Measurements from ENCODE around the gene HNRNPA3. TPM values are rescaled to one million over a fixed set of nuclear protein-coding genes. Genes with fewer than 3 reads are reported as not detected.
"Not testable (repeated sequence)": the region's sequence is repeated elsewhere in the genome, so short reads cannot be mapped to it uniquely, and the experiment has no call there.

The HNRNPA3 gene
- total and polyA plus RNA-seq, 4 donors = 118 to 178 (median 144) TPM

GRCh38 chr2:177172034-177172880 is 40.3 kb upstream of the HNRNPA3 start:
- Histone ChIP-seq H3K4me3 (ENCODE audit: low read length in 2 of 2) (no peak overlapping the region), H3K27ac (ENCODE audit: low read depth in 1 of 2, low read length in 2 of 2) (peak overlapping the region; percentile 78 to 84), H3K27me3 (ENCODE audit: control insufficient read depth in 1 of 2, insufficient read depth in 2 of 2, low read length in 1 of 2) (no peaks in the 10 kb centered on the region), H3K4me1 (ENCODE audit: control insufficient read depth in 1 of 2, insufficient read depth in 2 of 2, low read length in 2 of 2) (peaks cover 1 to 8% of the 10 kb centered on the region in 2 donors), H3K36me3 (ENCODE audit: control insufficient read depth in 1 of 2, insufficient read depth in 2 of 2, low read length in 1 of 2) (no peaks in the 10 kb centered on the region), H3K9me3 (ENCODE audit: control insufficient read depth, low read length) (no peaks in the 10 kb centered on the region)
- ATAC-seq (ENCODE audit: low FRiP score) (no peak), DNase-seq (no peak)
- intact Hi-C loops (cut with DNase I) = loop anchor here in 1 of 2 donors (5.0 kb wide), 1 partner anchor 40 kb away; the partner anchor contains the start of gene HNRNPA3

GRCh38 chr2:177174486-177174885 is 38.1 kb upstream of the HNRNPA3 start:
- no peak overlapping the region for H3K4me3 ChIP-seq (ENCODE audit: low read length in 2 of 2)
- peaks cover 0 to 8% of the 10 kb centered on the region in 2 donors for H3K4me1 ChIP-seq (ENCODE audit: control insufficient read depth in 1 of 2, insufficient read depth in 2 of 2, low read length in 2 of 2)
- no peaks in the 10 kb centered on the region for H3K27me3 ChIP-seq (ENCODE audit: control insufficient read depth in 1 of 2, insufficient read depth in 2 of 2, low read length in 1 of 2)
- intact Hi-C loops (cut with DNase I) = loop anchor here in 1 of 2 donors (5.0 kb wide), 1 partner anchor 38 kb away; the partner anchor contains the start of gene HNRNPA3
- 83 to 85% methylated on average over 4 of the region's 4 CpGs for WGBS, 2 donors
- no peaks in the 10 kb centered on the region for H3K36me3 ChIP-seq (ENCODE audit: control insufficient read depth in 1 of 2, insufficient read depth in 2 of 2, low read length in 1 of 2)
- H3K27ac ChIP-seq (ENCODE audit: low read depth in 1 of 2, low read length in 2 of 2) = no peak overlapping the region
- H3K9me3 ChIP-seq (ENCODE audit: control insufficient read depth, low read length) = no peaks in the 10 kb centered on the region
- no peak for DNase-seq
- ATAC-seq (ENCODE audit: low FRiP score) = no peak

DNA sequence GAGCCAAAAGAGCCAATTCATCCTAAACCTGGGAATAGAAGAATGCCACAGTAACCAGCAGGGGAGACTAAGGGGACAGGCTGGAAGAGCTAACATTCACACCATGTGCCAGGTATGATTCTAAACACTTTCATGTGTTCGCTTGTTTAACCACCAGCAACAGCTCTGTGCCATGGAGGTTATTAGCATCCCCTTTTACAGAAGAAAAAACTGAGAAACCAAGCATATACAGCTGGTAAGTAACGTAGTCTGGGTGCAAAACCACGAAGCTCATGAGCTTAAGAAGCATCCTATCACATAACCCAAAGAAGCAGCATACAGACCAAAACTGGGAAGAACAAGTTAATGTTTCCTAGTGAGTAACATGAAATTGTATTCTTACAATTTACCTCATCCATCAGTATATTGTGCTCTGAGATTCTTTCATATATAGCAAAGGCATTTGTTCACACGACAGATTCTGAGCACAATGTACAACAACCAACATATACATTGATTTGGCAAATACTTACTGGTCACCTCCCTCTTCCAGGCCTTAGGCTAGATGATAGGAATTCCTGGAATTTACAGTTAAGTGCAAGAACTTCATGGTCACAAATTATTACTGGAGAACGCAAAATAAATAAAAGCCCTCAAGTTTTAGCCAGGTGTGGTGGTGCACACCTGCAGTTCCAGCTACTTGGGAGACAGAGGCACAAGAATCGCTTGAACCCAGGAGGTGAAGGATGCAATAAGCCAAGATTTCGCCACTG is 36.5 kb upstream of the HNRNPA3 start:
- Histone ChIP-seq H3K36me3 (ENCODE audit: control insufficient read depth in 1 of 2, insufficient read depth in 2 of 2, low read length in 1 of 2) (no peaks in the 10 kb centered on the region), H3K27me3 (ENCODE audit: control insufficient read depth in 1 of 2, insufficient read depth in 2 of 2, low read length in 1 of 2) (no peaks in the 10 kb centered on the region), H3K4me3 (ENCODE audit: low read length in 2 of 2) (no peak overlapping the region), H3K9me3 (ENCODE audit: control insufficient read depth, low read length) (no peaks in the 10 kb centered on the region), H3K4me1 (ENCODE audit: control insufficient read depth in 1 of 2, insufficient read depth in 2 of 2, low read length in 2 of 2) (peaks cover 0 to 3% of the 10 kb centered on the region in 2 donors), H3K27ac (ENCODE audit: low read depth in 1 of 2, low read length in 2 of 2) (no peak overlapping the region)
- 90 to 91% methylated on average over 7 of the region's 7 CpGs for WGBS, 2 donors
- ATAC-seq (ENCODE audit: low FRiP score) (no peak), DNase-seq (no peak)
- intact Hi-C loops (cut with DNase I) = no loop called here

DNA sequence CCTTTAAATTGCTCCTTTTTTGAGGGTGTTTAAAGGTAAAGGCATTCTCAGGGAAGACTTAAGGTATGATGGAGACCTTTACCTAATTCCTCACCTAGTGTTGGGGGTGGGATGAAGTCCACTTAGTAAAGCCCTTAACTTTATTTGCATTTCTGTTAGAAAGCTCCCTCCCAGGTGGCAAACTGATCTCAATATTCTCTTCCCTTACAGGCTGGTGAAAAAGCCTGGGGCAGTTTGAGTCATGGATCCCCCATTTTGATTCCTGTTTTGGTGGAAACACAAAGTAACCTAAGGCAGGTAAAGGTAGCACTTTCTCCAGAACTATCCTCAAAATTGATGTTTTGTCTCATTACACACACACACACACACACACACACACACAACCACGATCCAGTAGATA is 33.8 kb upstream of the HNRNPA3 start:
- intact Hi-C loops (cut with DNase I) = no loop called here
- no peak for ATAC-seq (ENCODE audit: low FRiP score)
- Histone ChIP-seq H3K4me1 (ENCODE audit: control insufficient read depth in 1 of 2, insufficient read depth in 2 of 2, low read length in 2 of 2) (no peaks in the 10 kb centered on the region), H3K4me3 (ENCODE audit: low read length in 2 of 2) (no peak overlapping the region), H3K36me3 (ENCODE audit: control insufficient read depth in 1 of 2, insufficient read depth in 2 of 2, low read length in 1 of 2) (no peaks in the 10 kb centered on the region), H3K27ac (ENCODE audit: low read depth in 1 of 2, low read length in 2 of 2) (no peak overlapping the region), H3K9me3 (ENCODE audit: control insufficient read depth, low read length) (no peaks in the 10 kb centered on the region), H3K27me3 (ENCODE audit: control insufficient read depth in 1 of 2, insufficient read depth in 2 of 2, low read length in 1 of 2) (no peaks in the 10 kb centered on the region)
- no peak for DNase-seq
- WGBS, 2 donors = 60 to 82% methylated on average over 1 of the region's 1 CpG

GRCh38 chr2:177179227-177179626 is 33.4 kb upstream of the HNRNPA3 start:
- no peak overlapping the region for H3K4me3 ChIP-seq (ENCODE audit: low read length in 2 of 2)
- no peaks in the 10 kb centered on the region for H3K27me3 ChIP-seq (ENCODE audit: control insufficient read depth in 1 of 2, insufficient read depth in 2 of 2, low read length in 1 of 2)
- 81 to 85% methylated on average over 2 of the region's 2 CpGs for WGBS, 2 donors
- H3K36me3 ChIP-seq (ENCODE audit: control insufficient read depth in 1 of 2, insufficient read depth in 2 of 2, low read length in 1 of 2) = no peaks in the 10 kb centered on the region
- no peaks in the 10 kb centered on the region for H3K4me1 ChIP-seq (ENCODE audit: control insufficient read depth in 1 of 2, insufficient read depth in 2 of 2, low read length in 2 of 2)
- no peak overlapping the region for H3K27ac ChIP-seq (ENCODE audit: low read depth in 1 of 2, low read length in 2 of 2)
- no peak for DNase-seq
- intact Hi-C loops (cut with DNase I) = no loop called here
- H3K9me3 ChIP-seq (ENCODE audit: control insufficient read depth, low read length) = no peaks in the 10 kb centered on the region
- no peak for ATAC-seq (ENCODE audit: low FRiP score)

- not testable (repeated sequence) for DNase-seq; H3K4me1 ChIP-seq (ENCODE audit: control insufficient read depth in 1 of 2, insufficient read depth in 2 of 2, low read length in 2 of 2)
These were observed 32.9 kb upstream of the HNRNPA3 start for GRCh38 chr2:177179671-177180070.

GRCh38 chr2:177180269-177181000 is 32.2 kb upstream of the HNRNPA3 start:
- no peak for ATAC-seq (ENCODE audit: low FRiP score)
- H3K4me3 ChIP-seq (ENCODE audit: low read length in 2 of 2) = no peak overlapping the region
- intact Hi-C loops (cut with DNase I) = no loop called here
- H3K4me1 ChIP-seq (ENCODE audit: control insufficient read depth in 1 of 2, insufficient read depth in 2 of 2, low read length in 2 of 2) = no peaks in the 10 kb centered on the region
- H3K36me3 ChIP-seq (ENCODE audit: control insufficient read depth in 1 of 2, insufficient read depth in 2 of 2, low read length in 1 of 2) = no peaks in the 10 kb centered on the region
- WGBS, 2 donors = 80 to 84% methylated on average over 5 of the region's 5 CpGs
- no peaks in the 10 kb centered on the region for H3K27me3 ChIP-seq (ENCODE audit: control insufficient read depth in 1 of 2, insufficient read depth in 2 of 2, low read length in 1 of 2)
- no peak overlapping the region for H3K27ac ChIP-seq (ENCODE audit: low read depth in 1 of 2, low read length in 2 of 2)
- no peak for DNase-seq
- H3K9me3 ChIP-seq (ENCODE audit: control insufficient read depth, low read length) = no peaks in the 10 kb centered on the region

More at GRCh38 chr2:177179671-177180070, 32.9 kb upstream of the HNRNPA3 start:
- H3K27ac ChIP-seq (ENCODE audit: low read depth in 1 of 2, low read length in 2 of 2); H3K36me3 ChIP-seq (ENCODE audit: control insufficient read depth in 1 of 2, insufficient read depth in 2 of 2, low read length in 1 of 2); H3K4me3 ChIP-seq (ENCODE audit: low read length in 2 of 2); H3K9me3 ChIP-seq (ENCODE audit: control insufficient read depth, low read length); ATAC-seq (ENCODE audit: low FRiP score); H3K27me3 ChIP-seq (ENCODE audit: control insufficient read depth in 1 of 2, insufficient read depth in 2 of 2, low read length in 1 of 2); intact Hi-C loops (cut with DNase I): not testable (repeated sequence)

GRCh38 chr2:177183860-177184259 is 28.7 kb upstream of the HNRNPA3 start:
- Histone ChIP-seq H3K4me3 (ENCODE audit: low read length in 2 of 2) (no peak overlapping the region), H3K27me3 (ENCODE audit: control insufficient read depth in 1 of 2, insufficient read depth in 2 of 2, low read length in 1 of 2) (no peaks in the 10 kb centered on the region), H3K27ac (ENCODE audit: low read depth in 1 of 2, low read length in 2 of 2) (no peak overlapping the region), H3K36me3 (ENCODE audit: control insufficient read depth in 1 of 2, insufficient read depth in 2 of 2, low read length in 1 of 2) (no peaks in the 10 kb centered on the region), H3K4me1 (ENCODE audit: control insufficient read depth in 1 of 2, insufficient read depth in 2 of 2, low read length in 2 of 2) (no peaks in the 10 kb centered on the region), H3K9me3 (ENCODE audit: control insufficient read depth, low read length) (no peaks in the 10 kb centered on the region)
- intact Hi-C loops (cut with DNase I) = no loop called here
- no peak for ATAC-seq (ENCODE audit: low FRiP score)
- no peak for DNase-seq
